Raji (cell line): Measurements from ENCODE around the gene EME2.

ENCODE experiments used
- POLR2A ChIP-seq: IDR thresholded peaks from 2 replicates; pipeline ENCODE4 v1.6.1; 2011; ENCODE audit warnings: low read depth, low read length, control low read depth; ENCODE audit not compliant: insufficient read depth

EME2 gene

DNA sequence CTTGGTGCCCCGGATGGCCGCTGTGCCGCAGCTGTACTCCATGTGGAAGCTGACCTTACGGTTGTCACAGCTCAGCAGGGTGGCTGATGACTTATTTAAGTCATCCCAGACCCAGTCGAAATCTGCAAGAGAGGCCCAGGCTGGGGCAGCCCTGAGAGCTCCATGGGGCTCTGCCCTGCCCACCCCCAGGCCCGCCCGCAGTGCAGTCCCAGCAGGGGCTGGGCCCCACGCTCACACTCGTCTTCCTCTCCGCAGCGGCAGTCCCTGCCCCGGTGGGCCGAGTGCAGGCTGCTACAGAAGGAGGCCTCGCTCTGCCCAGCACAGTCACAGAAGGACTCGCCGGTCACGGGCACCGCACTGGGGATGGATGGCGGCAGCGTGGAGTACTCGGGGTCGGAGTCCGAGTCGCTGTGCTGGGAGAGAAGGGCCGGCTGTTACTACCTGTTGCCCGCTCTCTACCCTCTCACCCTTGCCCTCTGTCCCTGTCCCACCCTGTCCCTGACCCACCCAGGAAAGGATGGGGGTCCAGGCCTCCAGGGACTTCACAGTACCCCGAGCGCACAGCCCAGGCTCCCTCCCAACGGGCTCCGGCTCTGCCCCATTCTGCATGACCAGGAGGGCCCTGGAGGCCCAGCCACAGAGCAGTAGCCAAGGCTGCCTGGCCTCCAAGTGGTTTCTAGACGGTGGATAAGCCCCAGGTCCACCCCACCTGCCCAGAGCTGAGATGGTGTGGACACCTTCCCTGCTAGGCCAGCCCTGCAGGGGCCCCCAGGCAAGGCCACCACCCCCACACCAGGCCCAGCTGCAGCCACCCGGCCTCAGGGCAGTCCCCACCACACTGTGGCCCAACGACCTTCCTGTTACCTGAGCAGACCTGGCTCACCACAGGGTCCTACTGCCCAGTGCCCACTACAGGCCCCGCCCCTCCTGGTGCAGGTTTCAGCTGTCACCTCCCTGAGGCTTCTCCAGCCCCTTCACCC lies 5.9 kb downstream of the EME2 start:
- TF ChIP-seq POLR2A, result no peak; the same call in 1 of the 2 replicates

DNA sequence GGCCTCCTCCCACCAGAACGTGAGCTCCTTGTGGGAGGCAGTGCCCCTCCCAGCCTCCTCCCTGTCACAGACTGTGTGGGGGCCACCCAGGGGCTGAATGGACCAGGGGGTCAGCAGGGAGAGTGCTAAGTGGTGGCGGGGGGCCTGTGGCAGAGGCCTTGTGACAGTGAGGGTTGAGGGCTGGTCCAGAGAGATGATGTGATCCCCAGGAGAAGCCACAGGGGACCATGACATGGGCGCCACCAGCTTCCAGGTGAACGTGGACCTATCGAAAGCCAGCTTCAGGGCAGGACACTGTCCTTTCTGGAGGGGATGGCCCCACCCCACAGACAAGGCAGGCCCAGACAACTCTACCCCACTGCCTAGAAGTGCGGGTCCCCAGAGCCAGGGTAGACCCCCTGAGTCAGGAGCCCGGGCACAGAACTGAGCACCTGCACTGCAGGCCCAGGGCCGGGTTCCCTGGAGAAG lies 6.7 kb downstream of the EME2 start:
- TF ChIP-seq POLR2A, result peak; percentile 23; the same call in 1 of the 2 replicates

- TF ChIP-seq POLR2A, result 0 out of 2 replicates have a peak, but pooled peaks have one; percentile 42
These were observed 7.4 kb downstream of the EME2 start for GRCh38 chr16:1779741-1780676.

- no peak; the same call in 1 of the 2 replicates for TF ChIP-seq POLR2A
These were observed 8.1 kb downstream of the EME2 start for GRCh38 chr16:1780677-1781072.

- no peak for TF ChIP-seq POLR2A
These were observed 8.6 kb downstream of the EME2 start for GRCh38 chr16:1781254-1781653.

GRCh38 chr16:1781758-1782407 lies 9.3 kb downstream of the EME2 start:
- no peak; the same call in 1 of the 2 replicates for TF ChIP-seq POLR2A

DNA sequence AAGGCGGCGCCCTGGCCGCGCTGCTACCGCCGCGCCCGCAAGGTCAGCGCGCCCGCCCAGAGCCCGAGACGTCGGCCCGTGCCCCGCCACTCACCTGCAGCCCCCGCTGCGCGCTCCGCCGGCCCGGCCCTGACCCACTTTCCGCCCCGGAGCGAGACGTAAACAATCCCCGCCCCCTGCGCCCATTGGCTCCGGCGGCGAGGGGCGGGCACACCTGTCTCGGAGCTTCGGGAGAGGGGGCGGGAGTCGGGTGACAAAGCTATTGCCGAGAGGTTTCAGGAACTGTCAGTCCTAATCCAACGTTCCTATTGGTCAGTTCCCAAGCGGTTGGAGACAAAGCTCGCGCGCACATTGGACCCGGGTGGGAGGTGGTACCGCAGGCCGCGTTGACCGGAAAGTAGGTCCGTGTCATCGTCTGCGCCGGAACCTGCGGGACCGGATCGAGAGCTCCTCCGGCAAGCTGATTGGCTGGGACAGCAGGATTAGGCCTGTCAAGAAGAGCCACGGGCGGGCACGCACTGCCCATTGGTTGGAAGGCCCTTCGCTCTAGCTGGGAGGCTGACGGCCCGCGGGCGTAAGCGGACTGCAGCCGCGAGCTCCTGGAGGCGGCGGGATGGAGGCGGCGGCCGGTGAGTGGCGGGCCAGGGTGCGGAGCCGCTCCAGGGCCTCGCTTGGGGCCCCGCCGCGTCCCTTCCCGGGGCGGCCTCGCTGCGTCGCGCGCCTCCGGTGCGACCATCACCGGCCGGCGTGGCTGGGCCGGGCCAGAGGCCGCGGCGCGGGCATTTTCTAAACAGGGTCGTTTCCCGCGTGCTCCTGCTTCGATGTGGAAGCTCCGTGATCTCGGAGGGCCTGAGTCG lies 10.0 kb downstream of the EME2 start, which contains the start of the genes NUBP2 and SPSB3:
NUBP2 (plus strand) TSS at position 553 of the 857 bp plus-strand sequence; CDS start at position 614, 61 bp downstream.
SPSB3 (minus strand) TSS at position 164 of the 857 bp plus-strand sequence. CDS start 1,088 bp downstream, outside the sequence.
- peak; percentile 63 for TF ChIP-seq POLR2A

DNA sequence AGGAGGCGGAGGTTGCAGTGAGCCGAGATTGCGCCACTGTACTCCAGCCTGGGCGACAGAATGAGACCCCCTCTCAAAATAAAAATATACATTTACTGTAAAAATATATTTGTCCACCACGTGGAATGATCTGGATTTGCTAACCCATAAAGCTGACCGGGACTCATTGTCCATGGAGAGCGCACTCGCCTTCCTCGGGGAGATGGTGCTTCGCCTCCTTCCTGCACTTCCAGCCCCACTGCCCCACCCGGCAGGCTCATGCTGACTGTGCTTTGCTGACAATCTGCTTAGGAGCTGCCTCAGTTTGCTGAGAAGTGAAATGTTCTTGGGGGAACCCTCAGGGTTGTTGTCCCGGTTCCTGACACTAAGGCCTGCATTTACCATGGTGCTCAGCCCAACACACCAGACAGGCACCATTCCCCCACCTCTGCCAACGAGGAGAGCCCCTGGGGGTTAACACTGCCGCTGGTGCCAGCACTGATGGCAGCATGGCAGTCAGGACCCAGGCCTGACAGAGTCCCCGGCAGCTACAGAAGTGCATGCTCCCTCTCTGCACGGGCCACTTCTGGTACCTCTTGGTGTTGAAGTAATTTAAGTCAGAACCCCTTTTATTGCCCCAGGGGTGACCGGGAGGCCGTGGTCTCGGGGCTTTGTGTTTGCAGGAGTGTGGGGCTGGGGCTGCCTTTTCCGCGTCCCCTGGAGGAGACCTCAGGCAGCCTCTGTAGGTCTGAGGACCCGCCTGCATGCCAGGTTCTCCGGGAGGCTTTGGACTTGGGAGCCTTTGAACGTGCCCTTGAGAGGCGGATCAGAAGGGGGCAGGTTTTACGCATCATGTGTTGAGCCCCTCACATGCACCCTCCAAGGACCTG lies 12.6 kb downstream of the EME2 start:
- no peak for TF ChIP-seq POLR2A

- no peak for TF ChIP-seq POLR2A
These were observed 13.2 kb downstream of the EME2 start for GRCh38 chr16:1785846-1786170.

GRCh38 chr16:1786242-1787055 lies 13.8 kb downstream of the EME2 start:
- TF ChIP-seq POLR2A, result no peak

GRCh38 chr16:1787056-1787321 lies 14.4 kb downstream of the EME2 start:
- TF ChIP-seq POLR2A, result no peak
